Measurements from ENCODE around the gene EGF.
A peak's percentile ranks its signal among the peaks of the same experiment; 100 is the strongest.

EGF gene

DNA sequence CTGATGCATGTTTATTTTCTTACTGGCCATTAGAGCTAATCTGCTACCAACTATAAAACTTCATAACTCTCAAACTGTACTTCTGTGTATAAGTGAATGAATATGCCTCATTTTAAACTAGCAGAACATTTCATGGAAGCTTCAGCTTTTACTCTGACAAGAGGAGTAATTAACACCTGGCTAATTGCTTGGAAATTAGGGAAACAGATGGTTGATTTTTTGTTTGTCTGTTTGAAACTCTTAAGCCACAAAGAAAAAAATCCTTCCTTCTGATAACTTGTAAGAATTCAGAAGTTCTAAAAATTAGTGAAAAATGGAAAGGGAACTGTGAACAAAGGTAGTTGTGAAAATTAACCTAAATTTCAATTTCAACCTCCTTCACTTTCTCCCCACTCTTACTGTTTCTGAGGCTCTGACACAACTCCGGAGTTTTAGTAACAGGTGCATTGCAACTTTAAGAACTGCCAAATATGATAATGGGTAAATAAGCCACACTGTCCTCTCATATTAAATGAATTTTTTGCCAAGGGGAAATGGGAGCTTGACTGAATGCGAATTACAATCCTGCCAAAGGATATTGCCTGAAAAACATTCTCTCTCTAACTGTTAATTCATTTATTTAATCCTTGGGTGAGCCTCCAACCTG is 1.0 kb downstream of the EGF start:
- H3K9me3 ChIP-seq (ENCODE audit: control insufficient read depth, insufficient read depth, low read depth, low read length): no peaks in the 10 kb centered on the region
- no peaks in the 10 kb centered on the region for H3K36me3 ChIP-seq (ENCODE audit: control insufficient read depth in 2 of 2, insufficient read depth in 1 of 2, low read length in 2 of 2)
- 0 out of 2 replicates have a peak, but pooled peaks have one; percentile 26 for TF ChIP-seq SCRT2 (tag by site-specific recombination; IDR thresholded peaks at IDR 0.05)
- TF ChIP-seq PRDM1 (tag by site-specific recombination; IDR thresholded peaks at IDR 0.05): 0 out of 2 replicates have a peak, but pooled peaks have one; percentile 17
- TF ChIP-seq ZNF146 (tag by site-specific recombination; IDR thresholded peaks at IDR 0.05): no peak
- TF ChIP-seq ZNF302 (tag by site-specific recombination; IDR thresholded peaks at IDR 0.05; ENCODE audit: low read depth): no peak
- TF ChIP-seq, protein P1, sequence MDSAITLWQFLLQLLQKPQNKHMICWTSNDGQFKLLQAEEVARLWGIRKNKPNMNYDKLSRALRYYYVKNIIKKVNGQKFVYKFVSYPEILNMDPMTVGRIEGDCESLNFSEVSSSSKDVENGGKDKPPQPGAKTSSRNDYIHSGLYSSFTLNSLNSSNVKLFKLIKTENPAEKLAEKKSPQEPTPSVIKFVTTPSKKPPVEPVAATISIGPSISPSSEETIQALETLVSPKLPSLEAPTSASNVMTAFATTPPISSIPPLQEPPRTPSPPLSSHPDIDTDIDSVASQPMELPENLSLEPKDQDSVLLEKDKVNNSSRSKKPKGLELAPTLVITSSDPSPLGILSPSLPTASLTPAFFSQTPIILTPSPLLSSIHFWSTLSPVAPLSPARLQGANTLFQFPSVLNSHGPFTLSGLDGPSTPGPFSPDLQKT (IDR thresholded peaks at IDR 0.05; ENCODE audit: borderline replicate concordance, low read depth, low read length): no peak
- ChIA-PET CTCF (no interaction called here), POLR2A (interaction anchor here (1.1 kb wide), 1 partner anchor 7 kb away, joined by 3 read pairs; no protein-coding TSS in a partner anchor)
- H3K4me3 ChIP-seq (ENCODE audit: low read depth, low read length): no peak overlapping the region
- no peaks in the 10 kb centered on the region for H3K4me1 ChIP-seq (ENCODE audit: control insufficient read depth, insufficient read depth, low read length)
- no peak overlapping the region for H3K27ac ChIP-seq (ENCODE audit: extremely low read depth, low read depth, low read length)

DNA sequence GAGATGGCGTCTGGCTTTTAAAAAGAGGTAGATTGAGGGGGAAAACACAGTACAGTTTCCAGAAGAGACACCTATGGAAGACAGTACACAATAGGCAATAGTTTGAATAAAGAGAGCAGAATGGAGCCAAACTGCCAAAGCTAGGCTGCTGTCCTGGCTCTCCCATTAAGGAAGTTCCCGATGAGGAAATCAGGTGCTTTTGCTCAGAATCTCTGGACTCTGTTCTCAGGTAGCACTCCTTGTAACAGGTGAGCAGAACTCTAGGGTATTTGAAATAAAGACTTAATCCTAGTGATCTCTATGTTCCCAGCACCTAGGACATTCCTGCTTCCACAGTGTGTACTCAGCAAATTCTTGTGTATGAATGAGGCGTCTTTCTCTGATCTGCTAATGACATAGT is 1.6 kb downstream of the EGF start:
- Histone ChIP-seq H3K36me3 (ENCODE audit: control insufficient read depth in 2 of 2, insufficient read depth in 1 of 2, low read length in 2 of 2) (no peaks in the 10 kb centered on the region), H3K4me1 (ENCODE audit: control insufficient read depth, insufficient read depth, low read length) (no peaks in the 10 kb centered on the region), H3K9me3 (ENCODE audit: control insufficient read depth, insufficient read depth, low read depth, low read length) (no peaks in the 10 kb centered on the region), H3K27ac (ENCODE audit: extremely low read depth, low read depth, low read length) (no peak overlapping the region), H3K4me3 (ENCODE audit: low read depth, low read length) (no peak overlapping the region)
- no peak for TF ChIP-seq ZNF701 (tag by site-specific recombination; IDR thresholded peaks at IDR 0.05)
- TF ChIP-seq, protein P2, sequence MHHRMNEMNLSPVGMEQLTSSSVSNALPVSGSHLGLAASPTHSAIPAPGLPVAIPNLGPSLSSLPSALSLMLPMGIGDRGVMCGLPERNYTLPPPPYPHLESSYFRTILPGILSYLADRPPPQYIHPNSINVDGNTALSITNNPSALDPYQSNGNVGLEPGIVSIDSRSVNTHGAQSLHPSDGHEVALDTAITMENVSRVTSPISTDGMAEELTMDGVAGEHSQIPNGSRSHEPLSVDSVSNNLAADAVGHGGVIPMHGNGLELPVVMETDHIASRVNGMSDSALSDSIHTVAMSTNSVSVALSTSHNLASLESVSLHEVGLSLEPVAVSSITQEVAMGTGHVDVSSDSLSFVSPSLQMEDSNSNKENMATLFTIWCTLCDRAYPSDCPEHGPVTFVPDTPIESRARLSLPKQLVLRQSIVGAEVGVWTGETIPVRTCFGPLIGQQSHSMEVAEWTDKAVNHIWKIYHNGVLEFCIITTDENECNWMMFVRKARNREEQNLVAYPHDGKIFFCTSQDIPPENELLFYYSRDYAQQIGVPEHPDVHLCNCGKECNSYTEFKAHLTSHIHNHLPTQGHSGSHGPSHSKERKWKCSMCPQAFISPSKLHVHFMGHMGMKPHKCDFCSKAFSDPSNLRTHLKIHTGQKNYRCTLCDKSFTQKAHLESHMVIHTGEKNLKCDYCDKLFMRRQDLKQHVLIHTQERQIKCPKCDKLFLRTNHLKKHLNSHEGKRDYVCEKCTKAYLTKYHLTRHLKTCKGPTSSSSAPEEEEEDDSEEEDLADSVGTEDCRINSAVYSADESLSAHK (tag by site-specific recombination; IDR thresholded peaks at IDR 0.05): no peak
- TF ChIP-seq ZNF140 (tag by site-specific recombination; IDR thresholded peaks at IDR 0.05): no peak
- no peak for TF ChIP-seq ZNF664 (tag by site-specific recombination; IDR thresholded peaks at IDR 0.05)
- no peak for TF ChIP-seq ZNF404 (tag by site-specific recombination; IDR thresholded peaks at IDR 0.05)
- TF ChIP-seq, protein P3, sequence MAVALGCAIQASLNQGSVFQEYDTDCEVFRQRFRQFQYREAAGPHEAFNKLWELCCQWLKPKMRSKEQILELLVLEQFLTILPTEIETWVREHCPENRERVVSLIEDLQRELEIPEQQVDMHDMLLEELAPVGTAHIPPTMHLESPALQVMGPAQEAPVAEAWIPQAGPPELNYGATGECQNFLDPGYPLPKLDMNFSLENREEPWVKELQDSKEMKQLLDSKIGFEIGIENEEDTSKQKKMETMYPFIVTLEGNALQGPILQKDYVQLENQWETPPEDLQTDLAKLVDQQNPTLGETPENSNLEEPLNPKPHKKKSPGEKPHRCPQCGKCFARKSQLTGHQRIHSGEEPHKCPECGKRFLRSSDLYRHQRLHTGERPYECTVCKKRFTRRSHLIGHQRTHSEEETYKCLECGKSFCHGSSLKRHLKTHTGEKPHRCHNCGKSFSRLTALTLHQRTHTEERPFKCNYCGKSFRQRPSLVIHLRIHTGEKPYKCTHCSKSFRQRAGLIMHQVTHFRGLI (tag by site-specific recombination; IDR thresholded peaks at IDR 0.05): no peak
- TF ChIP-seq SP3 (tag by site-specific recombination; IDR thresholded peaks at IDR 0.05): no peak
- TF ChIP-seq ZSCAN23 (tag by site-specific recombination; IDR thresholded peaks at IDR 0.05): no peak
- no peak for TF ChIP-seq ZNF302 (tag by site-specific recombination; IDR thresholded peaks at IDR 0.05; ENCODE audit: low read depth)
- no peak for TF ChIP-seq ZNF776 (tag by site-specific recombination; IDR thresholded peaks at IDR 0.05; ENCODE audit: borderline replicate concordance)
- no peak for TF ChIP-seq ZNF529 (tag by site-specific recombination; IDR thresholded peaks at IDR 0.05; ENCODE audit: insufficient replicate concordance)
- ChIA-PET POLR2A (no interaction called here), CTCF (interaction anchor here (0.6 kb wide), 1 partner anchor 826 kb away, joined by 5 read pairs; no protein-coding TSS in a partner anchor)

DNA sequence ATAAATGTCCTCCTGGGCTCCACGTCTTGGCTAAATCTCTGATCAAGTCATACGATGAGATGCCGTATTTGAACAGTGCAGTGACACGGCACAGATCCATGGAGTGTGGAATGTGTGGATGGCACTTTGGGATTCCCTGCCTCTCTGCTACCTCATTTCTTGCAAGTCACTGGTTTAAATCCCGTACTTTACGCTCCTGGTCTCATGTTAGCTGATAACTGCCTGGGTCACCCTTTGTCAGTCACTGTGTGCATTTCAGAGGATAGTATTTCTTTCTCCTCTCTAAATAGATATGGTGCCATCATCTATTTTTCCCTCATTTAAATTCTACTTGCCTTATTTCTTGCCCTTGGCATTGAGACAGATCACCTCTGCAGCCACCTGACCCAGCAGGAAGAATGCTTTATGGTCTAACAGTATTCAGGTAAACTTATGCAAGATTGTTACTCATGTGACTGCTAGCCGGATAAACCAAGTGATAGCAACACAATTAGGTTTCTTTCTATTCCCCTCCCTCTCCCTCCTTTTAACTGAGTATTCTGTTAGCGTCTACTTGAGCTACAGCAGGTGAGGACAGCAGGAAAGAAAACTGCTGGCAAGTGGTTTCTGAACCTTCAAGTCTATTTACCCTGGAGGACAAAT is 2.8 kb downstream of the EGF start:
- H3K27ac ChIP-seq (ENCODE audit: extremely low read depth, low read depth, low read length): no peak overlapping the region
- ChIA-PET CTCF (interaction anchor here (0.6 kb wide), 1 partner anchor 1910 kb away, joined by 7 read pairs; no protein-coding TSS in a partner anchor), POLR2A (no interaction called here)
- no peak overlapping the region for H3K4me3 ChIP-seq (ENCODE audit: low read depth, low read length)
- H3K9me3 ChIP-seq (ENCODE audit: control insufficient read depth, insufficient read depth, low read depth, low read length): no peaks in the 10 kb centered on the region
- no peaks in the 10 kb centered on the region for H3K36me3 ChIP-seq (ENCODE audit: control insufficient read depth in 2 of 2, insufficient read depth in 1 of 2, low read length in 2 of 2)
- H3K4me1 ChIP-seq (ENCODE audit: control insufficient read depth, insufficient read depth, low read length): no peaks in the 10 kb centered on the region
- no peak for TF ChIP-seq IKZF3 (tag by site-specific recombination; IDR thresholded peaks at IDR 0.05)
- TF ChIP-seq, protein P4, sequence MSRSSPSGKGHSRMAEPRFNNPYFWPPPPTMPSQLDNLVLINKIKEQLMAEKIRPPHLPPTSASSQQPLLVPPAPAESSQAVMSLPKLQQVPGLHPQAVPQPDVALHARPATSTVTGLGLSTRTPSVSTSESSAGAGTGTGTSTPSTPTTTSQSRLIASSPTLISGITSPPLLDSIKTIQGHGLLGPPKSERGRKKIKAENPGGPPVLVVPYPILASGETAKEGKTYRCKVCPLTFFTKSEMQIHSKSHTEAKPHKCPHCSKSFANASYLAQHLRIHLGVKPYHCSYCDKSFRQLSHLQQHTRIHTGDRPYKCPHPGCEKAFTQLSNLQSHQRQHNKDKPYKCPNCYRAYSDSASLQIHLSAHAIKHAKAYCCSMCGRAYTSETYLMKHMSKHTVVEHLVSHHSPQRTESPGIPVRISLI (tag by site-specific recombination; IDR thresholded peaks at IDR 0.05): no peak
- no peak for TF ChIP-seq EGR2 (tag by site-specific recombination; IDR thresholded peaks at IDR 0.05; ENCODE audit: low read depth)
- TF ChIP-seq, protein P5, sequence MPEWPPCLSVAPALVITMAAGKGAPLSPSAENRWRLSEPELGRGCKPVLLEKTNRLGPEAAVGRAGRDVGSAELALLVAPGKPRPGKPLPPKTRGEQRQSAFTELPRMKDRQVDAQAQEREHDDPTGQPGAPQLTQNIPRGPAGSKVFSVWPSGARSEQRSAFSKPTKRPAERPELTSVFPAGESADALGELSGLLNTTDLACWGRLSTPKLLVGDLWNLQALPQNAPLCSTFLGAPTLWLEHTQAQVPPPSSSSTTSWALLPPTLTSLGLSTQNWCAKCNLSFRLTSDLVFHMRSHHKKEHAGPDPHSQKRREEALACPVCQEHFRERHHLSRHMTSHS (tag by site-specific recombination; IDR thresholded peaks at IDR 0.05): no peak
- TF ChIP-seq ZNF664 (tag by site-specific recombination; IDR thresholded peaks at IDR 0.05): no peak
- TF ChIP-seq ZNF510 (tag by site-specific recombination; IDR thresholded peaks at IDR 0.05; ENCODE audit: insufficient replicate concordance): no peak
- TF ChIP-seq ZNF560 (tag by site-specific recombination; IDR thresholded peaks at IDR 0.05; ENCODE audit: borderline replicate concordance): no peak
- no peak for TF ChIP-seq ZNF549 (tag by site-specific recombination; IDR thresholded peaks at IDR 0.05)
- TF ChIP-seq ZBTB48 (tag by site-specific recombination; IDR thresholded peaks at IDR 0.05): no peak
- TF ChIP-seq ZNF660 (tag by site-specific recombination; IDR thresholded peaks at IDR 0.05): no peak
